Measurements from ENCODE around the gene ATP8A2. TPM values are rescaled to one million over a fixed set of nuclear protein-coding genes. Genes with fewer than 3 reads are reported as not detected.

ATP8A2 gene
- total RNA-seq, 1 experiment from 2014 or later: not detected

GRCh38 chr13:25843692-25844091 lies 471.9 kb downstream of the ATP8A2 start:
- CTCF ChIA-PET: no interaction called here
- POLR2A ChIA-PET (ENCODE audit: unreplicated experiment): no interaction called here
- TF ChIP-seq EZH2 (IDR thresholded peaks at IDR 0.05; ENCODE audit: low read depth): no peak
- TF ChIP-seq, protein P1, sequence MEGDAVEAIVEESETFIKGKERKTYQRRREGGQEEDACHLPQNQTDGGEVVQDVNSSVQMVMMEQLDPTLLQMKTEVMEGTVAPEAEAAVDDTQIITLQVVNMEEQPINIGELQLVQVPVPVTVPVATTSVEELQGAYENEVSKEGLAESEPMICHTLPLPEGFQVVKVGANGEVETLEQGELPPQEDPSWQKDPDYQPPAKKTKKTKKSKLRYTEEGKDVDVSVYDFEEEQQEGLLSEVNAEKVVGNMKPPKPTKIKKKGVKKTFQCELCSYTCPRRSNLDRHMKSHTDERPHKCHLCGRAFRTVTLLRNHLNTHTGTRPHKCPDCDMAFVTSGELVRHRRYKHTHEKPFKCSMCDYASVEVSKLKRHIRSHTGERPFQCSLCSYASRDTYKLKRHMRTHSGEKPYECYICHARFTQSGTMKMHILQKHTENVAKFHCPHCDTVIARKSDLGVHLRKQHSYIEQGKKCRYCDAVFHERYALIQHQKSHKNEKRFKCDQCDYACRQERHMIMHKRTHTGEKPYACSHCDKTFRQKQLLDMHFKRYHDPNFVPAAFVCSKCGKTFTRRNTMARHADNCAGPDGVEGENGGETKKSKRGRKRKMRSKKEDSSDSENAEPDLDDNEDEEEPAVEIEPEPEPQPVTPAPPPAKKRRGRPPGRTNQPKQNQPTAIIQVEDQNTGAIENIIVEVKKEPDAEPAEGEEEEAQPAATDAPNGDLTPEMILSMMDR (conservative IDR thresholded peaks at IDR 0.05): no peak

DNA sequence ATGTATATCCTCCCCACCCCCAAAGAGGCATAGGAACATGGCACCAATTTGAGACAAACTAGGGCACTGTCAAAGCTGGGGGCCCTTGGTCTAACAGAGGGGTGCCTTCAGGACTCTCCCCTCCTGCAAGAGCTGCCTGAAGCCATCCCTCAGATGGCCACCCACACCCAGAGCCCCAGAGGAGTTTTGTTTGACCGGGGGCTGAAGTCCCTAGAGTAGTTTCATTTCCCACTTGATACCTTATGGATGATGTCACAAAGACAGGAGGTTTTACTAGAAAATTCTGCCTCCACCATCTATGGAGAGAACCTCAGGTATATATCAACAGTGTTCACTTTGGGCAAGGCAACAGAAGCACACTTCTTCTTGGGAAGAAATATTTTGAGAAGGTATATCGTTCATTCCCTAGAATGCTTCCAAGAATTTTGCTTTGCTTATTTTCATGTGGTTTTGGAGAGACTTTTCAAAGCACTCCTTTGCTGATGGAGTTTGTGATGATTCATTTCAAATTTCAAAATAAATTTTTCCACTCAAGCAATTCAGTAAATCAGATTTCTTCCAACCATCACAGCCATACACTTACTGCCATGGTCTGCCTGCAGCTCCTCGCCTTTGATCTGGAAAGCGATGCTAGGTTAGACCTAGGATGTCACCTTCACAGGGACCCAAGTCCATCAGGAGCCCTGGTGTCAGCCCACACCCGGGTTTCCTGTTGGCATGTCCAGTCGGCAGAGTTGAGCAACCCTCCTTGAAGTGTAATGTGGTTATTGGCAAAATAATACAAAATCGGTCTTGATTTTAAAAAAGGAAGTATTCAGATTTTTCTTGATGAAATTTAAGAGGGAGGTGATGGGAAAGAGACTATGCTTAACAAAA lies 473.0 kb downstream of the ATP8A2 start:
- Histone ChIP-seq H3K27me3 (ENCODE audit: insufficient read depth, low read depth) (peaks cover 55% of the 10 kb centered on the region), H3K9me2 (ENCODE audit: insufficient read depth) (no peaks in the 10 kb centered on the region; the same call in 1 of the 2 replicates), H3K4me2 (no peak overlapping the region), H3K36me3 (ENCODE audit: low read depth) (no peaks in the 10 kb centered on the region), H2AFZ (no peak overlapping the region), H3K4me1 (replicated peaks; ENCODE audit: insufficient read depth) (no peaks in the 10 kb centered on the region), H3K27ac (no peak overlapping the region), H4K20me1 (ENCODE audit: insufficient read depth) (no peaks in the 10 kb centered on the region), H3K79me2 (ENCODE audit: low read depth) (no peaks in the 10 kb centered on the region), H3K9me3 (ENCODE audit: insufficient read depth, low read depth) (no peaks in the 10 kb centered on the region), H3K4me3 (no peak overlapping the region), H3F3A (ENCODE audit: insufficient read depth, low read depth) (no peaks in the 10 kb centered on the region)
- POLR2A ChIA-PET (ENCODE audit: unreplicated experiment): no interaction called here
- CTCF ChIA-PET: no interaction called here
- DNase-seq: no peak
- intact Hi-C loops (cut with micrococcal nuclease; ENCODE audit: unreplicated experiment): no loop called here
- BruUV-seq (replicated peaks): no TSS peak
- TF ChIP-seq EZH2 (IDR thresholded peaks at IDR 0.05; ENCODE audit: low read depth): no peak
- TF ChIP-seq, protein P1 (conservative IDR thresholded peaks at IDR 0.05): no peak

More at GRCh38 chr13:25843692-25844091, 471.9 kb downstream of the ATP8A2 start:
- no peaks in the 10 kb centered on the region for H3K36me3 ChIP-seq (ENCODE audit: low read depth)
- H4K20me1 ChIP-seq (ENCODE audit: insufficient read depth): no peaks in the 10 kb centered on the region
- H3K27me3 ChIP-seq (ENCODE audit: insufficient read depth, low read depth): peaks cover 55% of the 10 kb centered on the region
- no peaks in the 10 kb centered on the region for H3F3A ChIP-seq (ENCODE audit: insufficient read depth, low read depth)
- no peak overlapping the region for H3K27ac ChIP-seq
- no peak overlapping the region for H3K4me3 ChIP-seq
- no peak overlapping the region for H2AFZ ChIP-seq
- H3K9me3 ChIP-seq (ENCODE audit: insufficient read depth, low read depth): no peaks in the 10 kb centered on the region
- DNase-seq: no peak
- H3K4me2 ChIP-seq: no peak overlapping the region
- no peaks in the 10 kb centered on the region; the same call in 1 of the 2 replicates for H3K9me2 ChIP-seq (ENCODE audit: insufficient read depth)
- H3K79me2 ChIP-seq (ENCODE audit: low read depth): no peaks in the 10 kb centered on the region
- H3K4me1 ChIP-seq (replicated peaks; ENCODE audit: insufficient read depth): no peaks in the 10 kb centered on the region
- intact Hi-C loops (cut with micrococcal nuclease; ENCODE audit: unreplicated experiment): no loop called here
- BruUV-seq (replicated peaks): no TSS peak

DNA sequence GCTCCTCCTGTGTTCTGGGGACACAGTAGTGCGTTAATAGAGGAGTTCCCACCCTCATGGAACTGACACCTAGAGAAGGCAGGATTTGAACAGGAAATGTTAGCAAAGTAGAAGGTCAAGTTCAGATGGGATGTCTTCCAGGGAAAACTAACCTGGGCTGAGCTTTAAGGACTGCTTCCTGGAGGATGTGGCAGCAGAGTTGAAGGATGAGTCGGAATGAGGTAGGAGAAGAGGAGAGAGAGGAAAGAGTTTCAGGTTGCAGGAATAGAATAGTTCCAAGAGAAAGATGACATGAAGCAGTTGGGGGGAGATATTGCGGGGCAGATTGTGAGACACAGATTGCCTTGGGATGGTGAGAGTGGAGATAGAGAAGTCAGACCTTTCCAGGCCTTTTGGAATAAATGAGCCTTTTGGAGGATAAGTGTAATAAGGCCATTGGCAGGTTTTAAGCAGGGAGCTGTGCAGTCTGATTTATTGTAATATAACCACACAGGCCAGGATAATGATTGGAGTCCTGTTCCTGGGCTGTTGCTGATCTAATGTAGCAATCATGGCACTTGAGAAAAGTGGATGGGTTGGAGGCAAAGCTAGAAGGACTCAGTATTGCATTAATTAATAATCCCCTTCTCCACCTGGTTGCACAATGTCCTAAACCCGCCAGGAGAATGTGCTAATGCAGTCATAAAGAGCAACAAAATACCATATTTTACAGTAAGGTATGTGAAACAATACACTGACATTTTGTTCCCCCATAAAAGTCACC lies 474.6 kb downstream of the ATP8A2 start:
- Histone ChIP-seq H3K4me2 (no peak overlapping the region), H3F3A (ENCODE audit: insufficient read depth, low read depth) (no peaks in the 10 kb centered on the region), H3K36me3 (ENCODE audit: low read depth) (no peaks in the 10 kb centered on the region), H3K79me2 (ENCODE audit: low read depth) (no peaks in the 10 kb centered on the region), H3K27ac (no peak overlapping the region), H3K9me2 (ENCODE audit: insufficient read depth) (no peaks in the 10 kb centered on the region), H3K4me3 (no peak overlapping the region), H3K27me3 (ENCODE audit: insufficient read depth, low read depth) (peaks cover 63% of the 10 kb centered on the region), H3K4me1 (replicated peaks; ENCODE audit: insufficient read depth) (no peaks in the 10 kb centered on the region), H2AFZ (no peak overlapping the region), H3K9me3 (ENCODE audit: insufficient read depth, low read depth) (no peaks in the 10 kb centered on the region), H4K20me1 (ENCODE audit: insufficient read depth) (no peaks in the 10 kb centered on the region)
- POLR2A ChIA-PET (ENCODE audit: unreplicated experiment): interaction anchor here (0.5 kb wide), 1 partner anchor 798 kb away, joined by 4 read pairs; no protein-coding TSS in a partner anchor
- BruUV-seq (replicated peaks): no TSS peak
- no peak for DNase-seq
- intact Hi-C loops (cut with micrococcal nuclease; ENCODE audit: unreplicated experiment): no loop called here
- TF ChIP-seq, protein P1 (conservative IDR thresholded peaks at IDR 0.05): no peak
- TF ChIP-seq EZH2 (IDR thresholded peaks at IDR 0.05; ENCODE audit: low read depth): no peak
- CTCF ChIA-PET: no interaction called here
